GM12864 (cell line): ENCODE data around the gene ABCC3.
"Not testable (repeated sequence)": the region's sequence is repeated elsewhere in the genome, so short reads cannot be mapped to it uniquely, and the experiment has no call there.

Experiments used
- DNase-seq: peaks from one replicate; pipeline ENCODE4 v3.0.0-alpha.2; 2011; ENCODE audit warnings: low read depth
- H3K4me3 ChIP-seq: 2 replicates; pipeline ENCODE4 v1.5.1; 2011; ENCODE audit warnings: mild to moderate bottlenecking, low read depth, low read length, control low read depth
- CTCF ChIP-seq: IDR thresholded peaks from 2 replicates; pipeline ENCODE4 v1.5.1; 2011; ENCODE audit warnings: low read depth, mild to moderate bottlenecking, moderate library complexity, low read length, control low read depth, inconsistent platforms; ENCODE audit errors: missing control alignments

The ABCC3 gene

GRCh38 chr17:50721194-50722010 is 86.7 kb downstream of the ABCC3 start:
- peak overlapping the region; percentile 94 for H3K4me3 ChIP-seq
- TF ChIP-seq CTCF: no peak

GRCh38 chr17:50722746-50723145 is 88.1 kb downstream of the ABCC3 start:
- TF ChIP-seq CTCF: no peak
- no peak for DNase-seq
- H3K4me3 ChIP-seq: no peak overlapping the region

More at GRCh38 chr17:50721194-50722010, 86.7 kb downstream of the ABCC3 start:
- no peak for DNase-seq

- DNase-seq, H3K4me3 ChIP-seq: not testable (repeated sequence)
Measured at GRCh38 chr17:50724622-50725021, 89.9 kb downstream of the ABCC3 start.

- DNase-seq: no peak
- H3K4me3 ChIP-seq: no peak overlapping the region
- TF ChIP-seq CTCF: no peak
Measured at GRCh38 chr17:50725769-50726655, 91.3 kb downstream of the ABCC3 start.

- no peak overlapping the region for H3K4me3 ChIP-seq
- TF ChIP-seq CTCF: no peak
- DNase-seq: no peak
Measured at GRCh38 chr17:50728112-50728429, 93.4 kb downstream of the ABCC3 start.

- no peak overlapping the region for H3K4me3 ChIP-seq
- DNase-seq: no peak
- TF ChIP-seq CTCF: no peak
Measured at GRCh38 chr17:50728881-50729765, 94.4 kb downstream of the ABCC3 start.
